HG02763 (cell line): ENCODE data around the gene ZNF664.

Experiments
- ATAC-seq: cut with Tn5 transposase; IDR thresholded peaks from one replicate; pipeline ENCODE4 v1.9.1; 2021; ENCODE audit warnings: mild to moderate bottlenecking, moderate library complexity; ENCODE audit not compliant: unreplicated experiment

The ZNF664 gene

DNA sequence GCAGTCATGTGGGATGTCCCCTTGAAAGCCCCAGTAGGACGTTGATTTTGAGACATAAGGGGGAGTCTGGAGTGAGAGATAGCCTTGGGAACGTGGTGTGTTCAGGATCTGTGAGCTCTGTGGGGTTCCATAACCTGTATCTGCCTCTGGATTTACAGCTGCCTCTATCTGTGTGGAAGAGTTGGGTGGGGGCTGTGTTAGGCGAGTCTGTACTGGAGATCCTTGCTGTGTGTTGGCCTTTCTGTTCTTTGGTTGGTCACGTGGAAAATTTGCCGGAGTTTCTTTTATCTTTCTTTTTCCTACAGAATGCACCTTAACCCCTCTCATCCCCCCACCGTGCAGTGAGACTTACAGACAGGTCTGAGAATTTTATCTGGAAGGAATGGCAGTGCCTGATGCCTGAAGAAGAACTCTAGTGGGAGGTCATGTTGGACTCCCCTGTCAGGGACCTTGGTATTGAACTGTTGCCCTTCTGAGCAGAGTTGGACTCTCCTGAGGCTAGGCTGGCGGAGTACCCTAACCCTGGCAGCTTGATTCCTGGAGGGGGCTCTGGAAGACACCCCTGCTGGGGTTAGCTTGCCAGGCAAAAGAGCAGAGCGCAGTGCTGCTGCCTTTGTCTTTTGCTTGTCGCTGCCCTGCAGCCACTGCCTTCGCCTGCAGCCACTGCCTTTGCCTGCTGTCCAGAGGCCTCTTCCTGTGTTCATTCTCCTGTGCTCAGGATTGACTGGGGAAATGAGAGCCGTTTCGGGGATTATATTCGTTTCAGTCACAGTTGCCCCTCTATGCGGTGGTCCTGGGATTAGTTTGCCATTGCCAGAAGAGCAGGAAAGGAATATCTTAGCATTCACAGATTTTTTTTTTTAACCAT lies 34.1 kb downstream of the ZNF664 start:
- no peak for ATAC-seq

DNA sequence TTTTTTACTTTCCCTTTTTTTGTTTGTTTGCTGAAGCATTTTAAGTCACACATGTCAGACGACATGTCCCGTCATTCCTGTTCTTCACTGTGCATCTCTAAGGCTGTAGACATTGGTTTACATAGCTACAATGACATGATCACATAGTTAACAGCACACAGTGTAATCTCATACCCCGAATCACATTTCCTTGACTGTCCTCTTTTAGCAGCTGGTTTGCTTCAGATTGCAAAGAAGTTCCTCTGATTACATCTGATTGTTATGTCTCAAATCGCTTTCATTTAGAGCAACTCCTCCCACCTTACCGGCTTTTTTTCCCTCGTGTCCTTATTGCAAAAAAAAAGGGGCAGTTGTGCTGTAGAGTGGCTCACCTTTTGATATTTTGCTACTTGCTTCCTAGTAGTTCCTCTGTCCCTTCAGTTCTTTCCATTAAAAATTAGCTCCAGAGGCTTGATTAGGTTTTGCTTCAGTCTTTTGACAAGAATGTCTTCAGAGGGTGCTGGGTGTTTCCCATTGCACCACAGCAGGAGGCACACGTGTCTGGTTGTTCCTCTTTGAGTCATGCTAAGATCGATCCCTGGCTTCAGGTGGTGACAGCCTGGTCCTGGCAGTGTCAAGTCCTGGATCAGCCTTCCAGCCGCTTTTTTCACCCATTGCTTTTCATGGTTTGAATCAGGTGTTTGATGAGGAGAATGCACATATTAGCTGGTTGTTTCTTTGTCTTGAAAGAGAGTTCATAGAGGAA lies 35.0 kb downstream of the ZNF664 start:
- no peak for ATAC-seq

DNA sequence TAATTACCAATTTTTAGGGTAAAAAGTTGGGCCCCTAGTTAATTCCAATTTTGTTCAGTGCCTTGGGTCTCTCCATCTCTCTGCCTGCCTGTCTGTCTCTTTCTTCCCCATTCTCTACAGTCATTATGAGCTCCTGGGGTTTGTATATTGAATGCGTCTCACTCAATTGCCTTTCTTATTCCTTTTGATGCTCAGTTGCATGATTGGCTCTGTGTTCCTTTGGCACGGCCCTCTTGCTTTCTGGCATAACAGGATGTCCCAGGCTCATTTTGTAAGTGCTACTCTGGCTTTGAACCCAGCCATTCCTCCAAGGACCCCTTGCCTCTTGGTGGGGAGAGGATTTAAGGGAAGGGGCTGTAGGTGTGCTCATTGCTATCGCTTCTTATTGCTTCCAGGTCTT lies 35.6 kb downstream of the ZNF664 start:
- ATAC-seq, result no peak

DNA sequence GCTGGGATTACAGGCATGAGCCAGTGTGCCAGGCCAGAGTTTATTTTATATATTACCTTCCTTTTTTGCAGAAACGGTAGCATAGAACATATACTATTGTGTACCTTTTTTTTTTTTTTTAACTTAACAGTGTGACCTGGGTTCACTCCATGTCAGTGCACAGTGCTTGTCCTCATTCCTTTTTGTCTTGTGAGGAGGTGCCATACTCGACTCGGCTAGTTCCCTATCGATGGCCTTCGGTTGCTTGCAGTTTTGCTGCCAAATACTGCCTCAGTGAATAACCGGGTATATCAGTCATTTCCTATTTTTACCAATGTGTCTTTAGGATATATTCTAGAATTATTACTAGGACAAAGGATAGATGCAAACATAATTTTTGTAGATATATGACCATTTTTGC lies 36.8 kb downstream of the ZNF664 start:
- no peak for ATAC-seq

DNA sequence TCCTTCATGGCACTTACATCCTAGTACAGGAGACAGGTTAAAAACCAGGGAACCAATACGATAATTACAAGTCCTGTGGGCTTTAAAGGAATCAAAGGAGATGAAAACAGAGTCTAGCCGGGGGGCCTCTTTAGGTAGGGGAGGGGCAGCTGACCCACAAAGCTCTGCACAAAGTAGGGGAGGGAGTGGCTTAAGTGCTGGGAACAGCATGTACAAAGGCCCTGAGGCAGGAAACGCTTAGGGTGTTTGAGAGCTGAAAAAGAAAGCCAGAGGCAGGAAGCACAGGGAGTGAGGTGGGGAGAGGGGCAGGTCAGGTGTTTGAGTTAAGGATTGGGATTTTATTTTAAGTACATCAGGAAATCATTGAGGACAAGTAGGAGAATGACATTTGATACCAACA lies 37.7 kb downstream of the ZNF664 start:
- ATAC-seq, result no peak

DNA sequence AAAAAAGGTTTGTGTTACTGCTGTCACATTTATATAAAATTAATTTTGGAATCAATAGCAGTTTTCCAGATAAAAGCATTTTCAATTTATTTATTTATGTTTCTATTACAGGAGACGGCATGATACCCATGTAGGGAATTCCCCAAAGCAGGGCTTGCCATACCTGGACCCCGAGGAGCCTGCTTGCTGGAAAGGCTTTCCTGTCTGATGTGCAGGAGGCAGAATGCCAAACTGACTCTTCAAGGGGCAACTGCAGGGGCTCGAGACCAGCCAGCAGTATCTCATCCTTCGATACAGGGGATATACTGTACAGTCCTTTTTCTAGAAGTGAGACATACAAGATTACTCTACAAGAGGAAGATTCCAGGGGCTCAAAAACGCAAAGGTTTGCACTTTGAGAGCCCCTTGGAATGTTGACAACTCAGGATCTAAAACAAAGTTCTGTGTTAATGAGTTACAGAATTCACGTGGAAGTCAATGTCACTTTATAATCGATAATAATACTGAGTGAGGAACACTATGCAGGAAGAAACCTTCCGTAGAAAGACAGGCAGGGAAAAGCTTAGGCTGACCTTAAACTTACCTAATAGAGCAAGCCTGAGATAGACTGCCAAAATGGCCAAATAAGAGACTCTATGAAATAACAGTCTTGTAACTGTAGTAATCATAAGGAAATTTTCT lies 38.6 kb downstream of the ZNF664 start:
- no peak for ATAC-seq

DNA sequence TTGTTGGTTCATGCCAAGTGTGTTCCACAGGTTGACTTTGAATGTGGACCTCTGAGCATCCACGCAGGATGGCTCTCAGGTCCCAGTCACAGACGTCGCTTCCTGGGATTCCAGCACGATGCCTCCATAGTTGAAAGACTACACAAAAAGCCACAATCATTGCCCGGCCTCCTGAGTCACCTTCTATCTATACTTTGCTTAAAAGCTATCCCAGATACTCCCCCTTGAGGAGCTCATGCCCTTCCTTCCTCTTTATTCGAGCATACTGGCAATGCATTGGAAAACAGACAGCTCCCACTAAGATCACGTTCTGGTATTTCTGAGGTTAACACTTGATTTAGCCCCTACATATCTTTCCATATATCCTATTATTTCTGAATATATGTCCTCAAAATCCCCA lies 40.1 kb downstream of the ZNF664 start:
- no peak for ATAC-seq

DNA sequence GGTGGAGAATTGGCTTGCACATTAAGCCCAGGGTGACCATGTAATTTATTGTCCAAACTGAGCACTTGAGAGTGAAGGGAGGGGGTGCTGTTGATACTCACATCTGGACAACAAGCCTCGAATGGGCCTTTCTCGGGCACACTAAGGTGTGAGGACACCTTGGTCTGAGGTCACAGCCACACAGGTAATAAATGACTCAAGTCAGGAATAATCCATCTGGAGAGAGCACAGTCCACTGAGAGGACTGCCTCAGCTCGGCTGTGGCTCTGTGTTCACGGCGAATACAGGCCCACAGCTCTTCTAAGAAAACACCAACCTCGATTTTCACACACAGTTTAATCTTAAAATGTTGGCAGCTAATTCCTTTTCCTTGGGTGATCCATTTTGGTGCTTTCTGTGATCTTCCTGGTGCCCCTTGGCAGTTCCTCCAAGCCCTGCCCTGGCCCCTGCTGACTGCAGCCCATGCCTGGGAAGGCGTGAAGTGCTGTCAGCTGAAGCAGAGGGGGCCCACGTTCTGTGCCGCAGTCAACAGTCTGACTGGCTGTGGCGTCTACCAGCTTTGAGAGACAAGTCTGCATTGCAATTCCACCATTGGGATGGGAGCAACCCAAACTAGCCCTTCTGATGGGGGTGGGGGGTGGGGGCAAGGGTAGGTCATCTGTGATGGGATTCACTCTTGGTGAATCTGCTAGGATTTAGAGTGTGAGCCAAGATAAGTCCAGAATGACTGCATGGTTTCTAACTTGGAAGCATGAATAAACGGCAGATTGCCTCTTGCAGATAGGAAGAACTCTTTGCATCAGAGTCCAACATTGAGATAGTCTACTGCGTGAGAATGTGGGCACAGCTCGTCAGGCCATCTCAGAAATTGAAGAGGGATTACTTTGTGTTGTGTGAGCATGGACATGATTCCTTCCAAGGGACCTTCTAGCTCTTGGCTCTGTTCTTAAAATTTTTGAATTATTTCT lies 42.8 kb downstream of the ZNF664 start:
- ATAC-seq, result no peak

DNA sequence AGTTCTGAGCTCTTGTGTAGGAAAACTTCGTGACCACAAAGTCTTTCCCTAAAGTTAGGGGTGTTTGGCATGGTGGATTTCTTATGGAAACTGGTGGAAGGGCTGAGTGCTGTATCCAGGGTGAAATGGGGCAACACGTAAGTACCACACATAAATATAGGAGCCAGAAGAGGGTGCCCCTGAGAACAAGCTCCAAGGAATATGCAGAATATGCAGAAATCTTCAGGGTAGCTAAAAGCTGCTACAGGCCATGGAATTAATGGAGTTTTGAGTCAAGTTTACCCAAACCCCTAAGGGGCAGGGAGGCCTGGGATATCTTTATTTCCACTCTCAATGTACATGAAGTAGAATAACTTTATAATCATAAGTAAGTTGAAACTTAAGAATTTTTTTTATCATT lies 44.0 kb downstream of the ZNF664 start:
- no peak for ATAC-seq

DNA sequence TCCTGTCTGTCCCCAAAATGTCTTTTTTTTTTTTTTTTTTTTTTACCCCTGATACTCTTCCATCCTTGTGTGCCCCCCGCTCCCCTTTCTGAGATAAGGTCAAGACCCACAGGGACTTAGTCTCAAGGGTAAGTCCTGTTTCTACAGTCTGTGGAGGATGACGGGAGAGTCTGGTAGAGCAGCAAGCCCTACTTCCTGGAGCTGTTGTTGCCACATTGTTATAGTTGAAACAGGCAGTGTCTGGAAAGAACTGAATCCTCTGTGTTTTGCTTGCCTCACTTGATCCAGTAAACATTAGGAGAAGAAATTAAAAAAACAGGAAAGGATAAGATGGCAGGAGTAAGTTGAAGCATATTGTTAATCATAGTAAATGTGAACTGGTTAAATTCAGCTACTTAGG lies 45.5 kb downstream of the ZNF664 start:
- no peak for ATAC-seq

DNA sequence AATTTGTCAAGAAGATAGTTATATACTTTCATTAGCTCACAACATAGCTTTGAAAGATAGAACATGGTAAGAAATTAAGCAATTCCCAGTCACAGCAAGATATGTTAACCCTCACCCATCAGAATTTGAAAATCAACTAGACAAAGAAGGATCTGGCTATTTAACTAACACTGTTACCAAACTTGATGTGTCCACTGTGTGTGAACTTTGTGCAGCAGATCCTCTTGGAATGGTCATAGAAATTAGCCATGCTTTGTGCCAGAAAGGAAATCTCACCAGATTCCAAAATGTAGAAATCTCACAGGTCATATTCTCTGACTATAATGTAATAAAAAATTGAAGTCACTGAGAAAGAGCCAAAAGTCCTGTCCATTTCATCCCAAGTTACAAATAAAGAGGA lies 46.1 kb downstream of the ZNF664 start:
- ATAC-seq, result no peak

DNA sequence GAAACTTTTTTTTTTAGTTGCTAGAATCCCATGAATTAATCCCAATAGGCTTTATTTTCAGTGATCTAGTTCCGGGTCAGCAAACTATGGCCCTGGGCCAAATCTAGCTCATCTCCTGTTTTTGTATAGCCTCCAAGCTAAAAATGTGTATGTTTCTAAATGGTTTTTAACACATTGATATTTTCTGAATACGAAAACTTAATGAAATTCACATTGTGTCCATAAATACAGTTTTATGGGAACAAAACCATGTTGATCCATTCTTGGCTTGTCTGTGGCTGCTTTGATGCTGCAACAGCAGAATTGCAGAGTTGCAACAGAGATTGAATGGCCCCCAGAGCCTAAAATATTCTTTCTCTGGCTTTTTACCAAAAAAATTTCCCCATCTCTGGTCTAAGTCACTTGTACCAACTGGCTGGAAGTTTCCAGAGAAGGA lies 47.5 kb downstream of the ZNF664 start:
- ATAC-seq, result no peak

DNA sequence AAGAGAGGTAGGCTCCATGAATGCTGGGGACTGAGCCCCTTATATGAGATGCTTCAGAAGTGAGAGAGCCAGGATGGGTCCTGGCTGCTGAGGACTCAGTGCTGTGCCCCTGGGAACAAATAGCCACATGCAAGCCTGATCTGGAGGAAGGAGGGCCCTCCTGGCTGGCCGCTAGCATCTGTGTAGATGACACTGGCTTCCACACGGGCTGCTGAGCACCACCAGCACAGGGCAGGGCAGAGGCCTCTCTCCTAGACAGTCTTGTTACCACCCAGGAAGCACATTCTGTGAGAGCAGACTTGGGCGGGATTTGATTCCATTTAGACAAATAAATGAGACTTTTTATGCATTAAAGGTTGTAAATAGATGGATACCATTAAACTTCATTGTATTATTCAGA lies 48.0 kb downstream of the ZNF664 start:
- no peak for ATAC-seq

DNA sequence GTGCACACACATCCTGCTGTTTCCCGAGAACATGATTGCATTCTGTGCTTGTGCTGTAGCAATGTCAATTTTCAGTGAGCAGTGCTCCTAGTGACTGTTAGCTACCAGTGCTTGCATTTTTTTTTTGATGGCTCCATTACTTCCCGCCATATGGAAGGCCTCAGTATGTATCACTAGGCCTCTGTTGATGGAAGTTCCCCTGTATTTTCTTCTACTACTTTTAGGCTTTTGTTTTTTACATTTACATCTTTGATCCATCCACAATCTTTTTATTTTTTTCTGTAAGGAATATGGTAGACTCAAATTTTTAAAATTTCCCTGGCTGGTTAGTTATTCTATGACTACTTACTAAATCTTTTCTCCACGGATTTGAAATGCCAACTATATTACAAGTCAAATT lies 49.1 kb downstream of the ZNF664 start:
- ATAC-seq, result no peak

DNA sequence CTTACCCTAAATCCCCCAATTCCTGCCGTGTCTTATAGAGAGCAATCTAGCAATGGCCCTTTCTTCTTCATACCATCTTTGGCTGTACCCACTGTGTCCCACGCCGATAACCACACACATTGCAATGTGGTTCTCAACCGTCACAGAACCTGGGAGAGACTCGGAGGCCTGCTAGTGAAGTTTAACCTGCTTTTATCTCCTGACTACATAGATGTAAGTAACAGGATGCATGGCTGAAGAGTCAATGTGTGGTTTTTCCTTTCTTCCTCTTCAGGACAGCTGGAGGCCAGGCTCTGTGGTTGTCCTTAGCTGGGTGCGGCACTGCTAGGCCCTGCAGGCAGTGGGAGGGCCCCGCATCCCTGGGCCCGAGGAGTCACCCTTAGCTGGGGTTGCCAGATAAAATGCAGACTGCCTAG lies 51.3 kb downstream of the ZNF664 start:
- no peak for ATAC-seq

DNA sequence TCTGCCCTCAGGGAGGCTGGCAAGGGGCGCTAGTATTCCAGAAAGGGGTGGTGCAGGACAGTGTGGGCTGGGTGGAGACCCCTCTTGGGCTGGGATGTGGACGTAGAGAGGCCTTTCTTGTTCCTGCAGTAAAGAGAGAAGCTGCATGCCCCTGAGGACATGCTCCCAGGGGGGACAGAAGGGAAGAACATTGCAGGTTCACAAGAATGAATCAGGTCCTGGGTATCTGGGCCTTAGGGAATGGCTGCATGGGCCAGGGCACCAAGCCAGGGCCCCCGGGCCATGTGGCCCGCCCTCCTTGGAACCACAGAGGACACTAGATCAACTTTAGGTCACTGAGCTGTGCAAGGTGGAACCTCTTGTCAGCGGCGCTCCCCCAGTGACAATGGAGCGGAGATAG lies 51.8 kb downstream of the ZNF664 start:
- ATAC-seq, result no peak

DNA sequence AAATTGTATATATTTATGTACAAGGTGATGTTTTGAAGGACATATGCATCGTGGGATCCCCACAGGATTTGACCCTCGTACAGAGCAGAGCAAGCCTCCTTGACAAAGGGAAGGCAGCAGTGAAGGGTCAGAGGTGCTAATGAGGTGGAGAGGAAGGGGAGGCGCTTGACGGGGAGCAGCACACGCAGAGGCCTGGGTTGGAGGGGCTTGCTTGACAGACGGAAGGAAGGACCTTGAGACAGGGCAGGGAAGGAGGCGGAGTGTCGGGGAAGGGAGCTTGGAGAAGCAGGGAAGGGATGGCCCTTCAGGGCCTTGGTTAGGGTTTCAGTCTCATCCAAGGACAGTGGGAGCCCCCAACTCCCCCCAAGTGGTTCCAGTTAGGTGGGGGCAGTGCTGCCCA lies 52.6 kb downstream of the ZNF664 start:
- ATAC-seq, result no peak

DNA sequence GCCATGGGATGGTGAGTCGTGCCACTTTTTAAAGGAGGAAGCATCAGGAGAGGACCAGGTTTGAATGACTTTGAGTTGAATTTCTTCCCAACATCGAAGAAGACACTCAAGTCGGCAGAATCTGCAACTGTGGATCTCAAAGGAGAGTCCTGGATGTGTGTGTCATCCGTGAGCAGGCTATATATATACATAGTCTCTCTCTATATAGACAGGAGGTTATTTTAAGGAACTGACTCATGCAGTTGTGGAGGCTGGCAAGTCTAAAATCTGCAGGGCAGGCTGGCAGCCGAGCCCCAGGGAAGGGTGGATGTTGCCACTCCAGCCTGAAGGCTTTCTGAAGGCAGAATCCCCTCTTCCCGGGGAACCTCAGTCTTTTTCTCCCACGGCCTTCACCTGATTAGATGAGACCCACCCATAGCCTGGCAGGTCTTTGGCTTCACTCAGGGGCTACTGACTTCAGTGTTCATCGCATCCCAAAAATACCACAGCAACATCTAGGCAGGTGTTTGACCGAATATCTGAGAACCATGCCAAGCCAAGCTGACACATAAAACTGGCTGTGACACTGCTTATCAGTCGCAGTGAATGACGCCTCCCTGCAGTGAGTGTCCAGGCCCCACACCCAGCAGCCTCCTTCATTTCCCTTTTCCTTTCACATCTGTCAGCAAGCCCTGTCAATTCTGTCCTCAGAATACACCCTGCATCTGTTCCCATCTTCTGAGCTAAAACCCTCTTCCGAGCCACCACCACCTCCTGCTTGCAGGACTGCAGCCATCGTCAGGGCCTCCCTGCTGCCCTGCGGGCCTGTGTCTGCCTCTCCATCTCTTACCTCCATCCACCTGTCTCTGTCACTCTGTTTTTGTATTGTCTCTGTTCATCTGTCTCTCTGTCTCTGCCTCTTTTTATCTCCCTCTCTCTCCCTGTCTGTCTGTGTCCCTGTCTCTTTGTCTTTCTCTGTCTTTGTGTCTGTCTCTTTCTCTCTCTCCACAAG lies 54.0 kb downstream of the ZNF664 start:
- no peak for ATAC-seq

DNA sequence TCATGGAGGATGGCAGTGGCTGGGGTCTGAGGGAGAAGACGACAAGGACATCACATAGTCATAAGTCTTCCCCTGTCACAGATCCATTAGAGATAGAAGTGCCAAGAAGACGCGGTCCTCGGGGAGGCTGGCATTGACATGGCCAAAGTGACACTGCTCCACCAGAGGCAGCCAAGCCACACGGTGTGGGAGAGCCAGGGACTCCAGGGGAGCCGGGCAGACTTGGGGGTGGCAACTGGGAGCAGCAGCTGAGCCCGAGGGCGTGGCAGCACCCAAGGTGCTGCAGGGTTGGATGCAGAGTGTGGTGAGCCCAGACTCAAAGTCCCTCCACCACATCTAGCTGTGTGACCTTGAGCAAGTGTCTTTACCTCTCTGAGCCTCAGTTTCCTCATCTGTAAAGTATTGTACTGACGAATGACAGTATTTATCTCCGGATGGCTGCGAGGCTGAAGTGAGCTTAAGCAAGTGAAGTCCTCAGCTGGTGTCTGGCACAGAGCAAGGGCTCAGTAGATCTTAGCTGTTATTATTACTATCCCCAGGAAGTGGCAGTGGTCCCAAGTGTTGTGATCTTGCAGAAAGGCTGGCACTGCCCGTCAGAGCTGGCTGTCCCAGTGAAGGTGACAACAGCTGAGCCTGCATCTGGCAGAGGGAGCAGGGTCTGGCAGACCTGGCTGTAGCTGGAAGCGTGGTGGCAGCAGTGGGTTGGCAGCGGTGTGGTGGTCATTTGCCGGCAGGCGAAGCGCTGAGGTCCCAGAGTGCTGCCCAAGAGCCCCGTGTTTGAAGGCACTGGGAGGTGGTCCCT lies 54.9 kb downstream of the ZNF664 start:
- no peak for ATAC-seq
